ENCODE data around the gene LRRC59. TPM values are rescaled to one million over a fixed set of nuclear protein-coding genes. Genes with fewer than 3 reads are reported as not detected.
"Not testable (repeated sequence)": the region's sequence is repeated elsewhere in the genome, so short reads cannot be mapped to it uniquely, and the experiment has no call there.

The LRRC59 gene
- polyA plus RNA-seq, 1 donor: 44.4 TPM

DNA sequence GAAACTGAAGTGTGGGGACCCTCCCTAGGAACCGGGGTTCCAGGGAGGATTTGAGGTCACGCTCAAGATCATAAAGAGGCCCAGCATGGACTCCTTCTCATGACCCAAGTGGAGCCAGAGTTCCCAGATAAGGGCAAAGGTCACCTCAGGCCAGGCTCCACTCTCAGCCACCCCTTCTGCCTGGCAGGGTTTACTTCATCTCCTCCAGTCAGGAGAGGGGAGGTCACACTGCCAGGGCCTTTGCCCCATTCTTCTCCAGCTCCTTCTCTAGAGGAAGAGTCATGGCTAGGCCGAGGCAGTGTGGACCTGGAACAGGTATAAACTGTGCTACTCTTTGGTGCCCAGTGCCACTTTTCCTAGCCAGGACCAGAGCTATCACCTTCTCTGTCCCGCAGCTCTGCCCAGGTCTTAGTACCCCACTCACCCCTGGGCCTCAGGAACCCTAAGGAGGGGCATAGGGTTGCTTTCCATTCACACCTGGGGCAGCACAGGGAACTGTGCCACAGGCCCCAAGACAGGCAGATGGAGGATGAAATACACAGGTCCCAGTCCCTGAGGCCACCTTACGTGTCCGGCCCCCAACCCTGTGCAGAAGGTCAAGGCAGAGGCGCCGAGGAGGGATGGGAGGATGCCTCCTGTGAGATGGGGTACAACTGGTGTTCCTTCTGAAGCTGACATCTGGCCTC lies 27.8 kb upstream of the LRRC59 start:
- DNase-seq (ENCODE audit: low read depth): no peak

GRCh38 chr17:50424246-50424995 lies 27.1 kb upstream of the LRRC59 start:
- DNase-seq (ENCODE audit: low read depth): no peak

DNA sequence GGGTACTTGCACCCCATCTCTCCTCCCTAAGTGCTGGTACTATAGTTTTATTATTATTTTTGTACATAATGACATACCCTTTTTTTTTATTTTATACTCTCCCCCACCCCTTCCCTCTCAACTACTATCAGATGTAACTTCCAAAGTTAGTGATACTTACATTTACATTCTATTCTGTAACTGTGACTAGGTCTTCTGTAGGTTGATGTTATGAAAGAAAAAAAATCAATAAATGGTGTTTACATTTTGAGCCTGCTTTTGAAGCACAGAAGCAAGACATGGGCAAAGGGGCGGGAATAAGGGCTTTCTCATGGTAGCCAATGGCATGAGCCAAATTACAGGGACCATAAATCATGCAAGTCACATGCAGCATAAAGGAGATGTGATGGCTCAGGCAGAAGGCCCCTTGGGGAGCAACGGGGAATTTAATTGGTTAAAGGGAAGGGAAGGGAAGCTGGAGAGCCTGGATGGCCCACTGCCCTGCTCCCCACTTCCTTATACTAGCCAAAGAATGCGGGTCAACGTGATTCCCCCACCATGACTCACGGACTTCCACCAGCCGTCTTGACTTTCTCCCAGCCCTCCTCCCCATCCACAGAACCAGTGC lies 26.3 kb upstream of the LRRC59 start:
- no peak for DNase-seq (ENCODE audit: low read depth)

- DNase-seq (ENCODE audit: low read depth): no peak
Observed at GRCh38 chr17:50422738-50423137, 25.4 kb upstream of the LRRC59 start.

DNA sequence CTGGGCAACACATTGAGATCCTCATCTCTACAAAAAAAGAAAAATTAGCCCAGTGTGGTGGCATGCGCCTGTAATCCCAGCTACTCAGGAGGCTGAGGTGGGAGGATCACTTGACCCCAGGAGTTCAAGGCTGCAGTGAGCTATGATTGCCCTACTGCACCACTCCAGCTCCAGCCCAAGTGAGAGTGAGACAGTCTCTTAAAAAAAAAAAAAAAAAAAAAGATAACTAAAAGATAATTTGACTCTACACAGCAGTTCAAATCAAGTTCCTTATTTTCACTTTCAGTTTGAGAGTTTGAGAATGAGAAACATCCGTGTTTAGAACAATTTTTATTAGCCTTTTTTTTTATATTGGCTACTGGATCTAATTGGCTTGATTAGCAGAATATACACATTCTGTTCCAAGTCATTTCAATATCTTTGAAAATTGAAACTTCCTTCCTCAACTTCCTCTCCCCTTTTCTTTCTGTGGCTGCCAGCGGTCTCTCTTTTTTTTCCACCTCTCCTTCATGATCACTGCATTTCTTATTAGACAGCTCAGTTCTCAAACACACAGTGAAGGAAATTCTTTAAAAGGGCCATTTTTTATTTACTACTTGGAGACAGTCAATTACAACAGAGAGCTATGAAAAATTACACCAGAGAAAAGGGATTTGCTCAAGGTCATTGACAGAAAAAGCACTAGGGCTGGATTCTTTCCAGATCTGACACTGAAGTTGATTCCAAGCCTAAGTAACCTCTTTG lies 24.2 kb upstream of the LRRC59 start:
- DNase-seq (ENCODE audit: low read depth): no peak

- DNase-seq (ENCODE audit: low read depth): no peak
Observed at GRCh38 chr17:50420419-50421112, 23.2 kb upstream of the LRRC59 start.

- DNase-seq (ENCODE audit: low read depth): not testable (repeated sequence)
Observed at GRCh38 chr17:50419577-50419976, 22.3 kb upstream of the LRRC59 start.

- no peak for DNase-seq (ENCODE audit: low read depth)
Observed at GRCh38 chr17:50414808-50415207, 17.5 kb upstream of the LRRC59 start.

- DNase-seq (ENCODE audit: low read depth): no peak
Observed at GRCh38 chr17:50412188-50412732, 14.9 kb upstream of the LRRC59 start.

- no peak for DNase-seq (ENCODE audit: low read depth)
Observed at GRCh38 chr17:50407921-50408320, 10.6 kb upstream of the LRRC59 start.

DNA sequence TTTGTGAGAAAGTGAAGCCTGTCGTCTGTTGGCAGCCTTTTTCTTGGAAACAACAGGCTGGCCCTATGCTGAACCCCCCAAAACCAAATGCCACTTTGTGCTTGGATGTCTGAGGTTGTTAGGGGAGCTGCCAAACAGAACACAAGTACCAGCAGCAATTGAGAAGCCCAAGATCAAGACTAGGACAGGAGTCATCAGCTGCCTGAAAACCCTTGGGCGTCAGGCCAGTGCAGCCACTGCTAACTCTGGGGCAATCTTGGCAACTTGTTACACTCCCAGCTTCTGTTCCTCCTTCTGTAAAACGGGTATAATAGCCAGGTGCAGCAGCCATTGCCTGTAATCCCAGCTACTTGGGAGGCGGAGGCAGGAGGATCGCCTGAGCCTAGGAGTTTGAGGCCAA lies 9.3 kb upstream of the LRRC59 start:
- DNase-seq (ENCODE audit: low read depth): no peak

DNA sequence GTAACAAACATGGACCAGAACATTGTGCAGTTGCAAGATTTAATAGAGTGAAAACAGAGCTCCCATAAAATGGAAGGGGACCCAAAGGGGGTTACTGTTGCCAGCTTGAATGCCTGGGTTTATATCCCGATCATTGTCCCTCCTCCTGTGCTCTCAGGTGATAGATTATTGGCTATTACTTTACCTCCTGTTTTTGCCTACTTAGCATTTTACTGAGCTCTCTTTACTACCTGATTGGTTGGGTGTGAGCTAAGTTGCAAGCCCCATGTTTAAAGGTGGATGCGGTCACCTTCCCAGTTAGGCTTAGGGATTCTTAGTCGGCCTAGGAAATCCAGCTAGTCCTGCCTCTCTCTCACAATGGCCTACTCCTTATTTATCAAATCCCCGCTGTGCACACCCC lies 8.0 kb upstream of the LRRC59 start:
- DNase-seq (ENCODE audit: low read depth): not testable (repeated sequence)

DNA sequence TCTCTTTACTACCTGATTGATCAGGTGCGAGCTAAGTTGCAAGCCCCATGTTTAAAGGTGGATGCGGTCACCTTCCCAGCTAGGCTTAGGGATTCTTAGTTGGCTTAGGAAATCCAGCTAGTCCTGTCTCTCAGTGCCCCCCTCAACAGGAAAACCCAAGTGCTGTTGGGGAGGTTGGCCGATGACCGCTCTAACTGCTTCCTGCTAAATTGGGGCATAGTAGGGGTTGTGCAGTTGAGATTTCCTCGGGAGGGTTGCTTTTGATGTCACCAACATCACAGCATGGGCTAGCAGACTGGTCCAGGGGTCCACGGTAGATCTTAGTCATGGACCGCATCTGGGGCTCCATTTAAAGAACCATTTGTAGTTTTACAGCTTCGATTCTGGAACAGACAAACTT lies 2.3 kb upstream of the LRRC59 start:
- not testable (repeated sequence) for DNase-seq (ENCODE audit: low read depth)

DNA sequence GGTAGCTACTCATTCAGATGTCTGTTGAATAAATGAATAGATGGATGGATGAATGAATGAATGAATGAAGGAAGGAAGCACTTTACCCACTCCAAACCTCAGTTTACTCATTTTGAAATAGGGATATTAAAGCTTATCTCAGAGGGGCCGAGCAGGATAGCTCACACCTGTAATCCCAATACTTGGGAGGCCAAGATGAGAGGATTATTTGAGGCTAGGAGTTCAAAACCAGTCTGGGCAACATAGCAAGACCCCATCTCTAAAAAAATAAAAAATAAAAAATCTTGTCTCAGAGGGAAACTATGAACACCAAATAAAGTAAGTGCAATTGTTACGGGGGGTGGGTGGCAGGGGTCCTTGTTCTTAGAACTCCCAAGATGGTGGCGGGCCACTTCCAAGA lies 1.3 kb upstream of the LRRC59 start:
- DNase-seq (ENCODE audit: low read depth): not testable (repeated sequence)

DNA sequence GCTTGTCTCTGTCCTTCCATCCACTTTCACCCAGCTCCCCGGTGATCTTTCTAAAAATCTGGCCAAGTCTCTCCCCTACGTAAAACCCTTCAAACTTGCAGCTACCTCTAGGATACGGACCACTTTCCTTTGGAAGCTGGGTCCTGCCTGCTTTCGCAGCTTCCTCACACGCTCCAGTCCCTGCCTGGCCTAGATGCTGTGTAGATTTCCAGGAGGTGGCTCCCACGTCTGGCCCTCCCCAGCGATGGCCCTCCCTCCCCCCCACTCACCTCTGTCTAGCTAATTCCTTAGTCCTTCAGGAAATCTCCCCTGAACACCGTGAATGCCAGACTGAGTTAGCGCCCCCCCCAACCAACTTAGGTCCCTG lies 579 bp upstream of the LRRC59 start:
- DNase-seq (ENCODE audit: low read depth): no peak

DNA sequence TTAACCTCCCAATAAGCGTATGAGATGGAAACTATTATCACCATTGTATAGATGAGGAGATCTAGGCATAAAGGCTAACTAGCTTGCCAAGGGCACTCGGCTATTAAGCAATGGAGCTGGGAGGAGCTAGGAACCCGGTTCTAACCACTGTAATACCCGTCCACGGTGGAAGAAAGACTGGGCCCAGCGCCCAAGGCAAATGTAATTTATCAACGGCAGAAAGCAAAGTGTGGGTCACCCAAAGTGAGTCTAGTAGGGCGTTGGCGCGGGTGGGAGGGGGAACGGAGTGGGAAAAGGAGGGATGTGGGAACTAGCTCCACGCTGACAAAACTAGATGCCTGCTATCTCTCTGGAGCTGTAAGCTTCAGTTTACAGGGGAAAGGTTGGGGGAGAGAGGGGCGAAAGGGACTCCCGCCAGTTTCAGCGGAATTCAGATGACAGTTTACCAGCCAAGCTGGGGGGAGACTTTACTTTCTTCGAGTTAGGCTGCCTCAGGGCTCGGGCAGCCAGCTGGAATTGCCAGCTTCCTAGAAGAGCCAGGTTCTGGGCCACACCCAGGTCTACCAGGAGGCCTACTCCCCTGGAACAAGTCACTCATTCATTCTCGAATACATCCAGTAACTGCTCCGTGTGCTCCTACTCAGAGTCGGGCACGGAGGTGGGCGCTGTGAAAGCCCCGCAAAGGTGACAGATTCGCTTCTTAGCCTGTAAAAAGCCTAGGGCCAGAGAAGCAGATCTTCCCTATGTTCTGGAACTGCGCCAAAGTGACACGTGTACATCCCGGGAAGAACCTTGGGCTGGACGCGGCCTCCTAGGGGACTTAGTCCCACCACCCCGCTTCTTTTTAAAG lies 837 bp downstream of the LRRC59 start:
- DNase-seq (ENCODE audit: low read depth): no peak

DNA sequence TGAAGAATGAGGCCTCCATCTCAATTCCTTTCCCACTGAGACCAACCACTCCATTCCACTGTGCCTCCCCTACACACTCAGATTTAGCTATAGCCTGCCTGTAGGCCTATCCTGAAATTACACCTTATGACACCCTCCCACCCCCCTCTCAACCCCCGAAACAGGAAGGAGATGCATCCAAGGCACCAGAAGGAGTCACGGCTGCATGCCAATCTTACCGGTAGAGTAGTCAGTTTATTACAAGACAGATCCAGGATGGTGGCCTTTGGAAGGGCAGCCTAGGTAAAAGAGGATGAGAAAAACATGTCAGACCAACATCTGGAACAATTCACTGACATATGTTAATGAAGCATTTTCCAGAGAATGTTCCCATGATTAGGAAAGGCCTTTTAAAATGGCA lies 2.6 kb downstream of the LRRC59 start:
- no peak for DNase-seq (ENCODE audit: low read depth)

DNA sequence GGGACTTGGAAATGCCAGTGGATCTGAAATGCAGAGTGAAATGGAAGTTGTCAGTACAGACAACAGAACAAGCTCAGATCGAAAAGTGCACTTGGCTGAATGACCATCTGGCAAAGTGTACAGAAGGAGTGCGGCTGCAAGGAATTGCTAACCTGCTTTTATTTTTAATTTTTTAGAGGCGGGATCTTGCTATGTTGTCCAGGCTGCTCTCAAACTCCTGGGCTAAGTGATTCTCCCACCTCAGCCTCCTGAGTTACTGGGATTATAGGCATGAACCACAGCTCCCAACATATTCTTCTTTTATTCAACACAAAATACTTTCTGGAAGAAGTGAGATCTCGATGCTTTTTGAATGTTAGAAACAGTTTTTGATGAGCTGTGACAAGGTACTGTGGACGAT lies 3.6 kb downstream of the LRRC59 start:
- no peak for DNase-seq (ENCODE audit: low read depth)

DNA sequence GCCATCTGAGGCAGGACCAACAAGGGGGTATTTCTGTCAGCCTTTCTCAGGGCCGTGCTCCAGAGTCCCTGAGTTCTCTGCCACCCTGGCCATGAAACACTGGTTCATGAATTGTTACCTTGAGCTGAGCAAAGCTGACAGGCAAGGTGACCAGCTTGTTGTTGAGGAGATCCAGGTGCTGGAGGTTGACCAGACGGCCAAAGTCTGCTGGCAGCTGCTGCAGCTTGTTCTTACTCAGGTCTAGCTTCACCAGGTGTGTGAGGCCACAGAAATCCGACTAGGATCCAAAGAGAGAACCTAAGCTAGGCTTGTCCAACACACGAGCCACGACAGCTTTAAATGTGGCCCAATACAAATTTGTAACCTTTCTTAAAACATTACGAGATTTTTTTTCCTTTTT lies 4.7 kb downstream of the LRRC59 start:
- DNase-seq (ENCODE audit: low read depth): no peak

DNA sequence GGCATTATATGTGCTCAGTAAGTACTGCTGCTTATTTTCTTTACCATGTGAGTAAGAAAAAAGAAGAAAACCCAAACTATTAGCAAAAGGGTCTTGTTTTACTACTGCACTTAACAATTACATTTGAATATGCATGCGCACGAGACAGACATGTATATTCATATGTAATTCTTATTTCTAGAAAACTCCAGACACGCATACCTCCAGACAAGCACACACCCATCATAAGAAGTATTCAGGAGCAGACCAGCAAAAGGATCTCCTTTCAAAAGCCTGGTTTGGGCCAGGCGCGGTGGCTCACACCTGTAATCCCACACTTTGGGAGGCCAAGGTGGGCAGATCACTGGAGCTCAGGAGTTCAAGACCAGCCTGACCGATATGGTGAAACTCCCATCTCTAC lies 7.8 kb downstream of the LRRC59 start:
- DNase-seq (ENCODE audit: low read depth): no peak

DNA sequence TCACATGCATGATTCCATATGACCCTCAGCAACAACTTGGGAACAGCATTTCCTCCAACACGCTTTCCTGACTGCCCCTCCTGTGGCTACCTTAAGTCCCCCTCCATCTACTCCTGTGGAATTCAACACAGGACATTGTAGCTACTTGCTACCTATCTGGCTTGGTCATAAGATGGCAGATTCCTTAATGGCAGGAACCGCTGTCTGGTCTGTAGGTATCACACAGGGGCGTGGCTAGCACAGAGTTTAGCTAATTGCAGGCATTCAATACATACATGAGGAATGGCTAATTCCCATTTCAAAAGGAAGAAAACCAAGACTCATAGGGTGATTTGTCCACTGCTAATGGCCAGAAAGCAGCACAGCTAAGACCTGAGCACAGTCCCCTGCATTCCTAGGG lies 8.6 kb downstream of the LRRC59 start:
- no peak for DNase-seq (ENCODE audit: low read depth)

Data from forelimb muscle (tissue), 1 donor.